ENCODE data around the gene LRBA.

The LRBA gene

GRCh38 chr4:150714462-150715438 is 300.3 kb downstream of the LRBA start:
- H3K4me3 ChIP-seq (ENCODE audit: low read depth in 1 of 2, low read length in 2 of 2) = no peak overlapping the region
- H2AFZ ChIP-seq (ENCODE audit: low read depth, low read length) = no peak overlapping the region
- no peaks in the 10 kb centered on the region for H3K27me3 ChIP-seq (ENCODE audit: insufficient read depth, low read length, poor library complexity)
- no peak overlapping the region for H3K4me2 ChIP-seq (ENCODE audit: insufficient read depth, low read length)
- no peaks in the 10 kb centered on the region for H3K9me3 ChIP-seq (ENCODE audit: insufficient read depth, low read length, severe bottlenecking)
- H3K4me1 ChIP-seq (ENCODE audit: insufficient read depth, low read length) = no peaks in the 10 kb centered on the region
- no peak overlapping the region for H3K9ac ChIP-seq (ENCODE audit: low read depth, low read length)
- ATAC-seq (ENCODE audit: insufficient read depth, low read depth) (no peak), DNase-seq (no peak)
- H4K20me1 ChIP-seq (ENCODE audit: insufficient read depth, low read length) = no peaks in the 10 kb centered on the region
- TF ChIP-seq CTCF (IDR thresholded peaks at IDR 0.05; ENCODE audit: borderline replicate concordance, extremely low read depth, low read length, poor library complexity, severe bottlenecking) = no peak
- TF ChIP-seq EZH2 (IDR thresholded peaks at IDR 0.05; ENCODE audit: borderline replicate concordance, low read depth, low read length, severe bottlenecking) = no peak
- no peaks in the 10 kb centered on the region for H3K36me3 ChIP-seq (ENCODE audit: insufficient read depth, low read length)
- H3K79me2 ChIP-seq (ENCODE audit: insufficient read depth, low read length) = no peaks in the 10 kb centered on the region
- no peak overlapping the region for H3K27ac ChIP-seq (ENCODE audit: low read length)

- no peak overlapping the region for H3K27ac ChIP-seq (ENCODE audit: low read length)
- H3K4me3 ChIP-seq (ENCODE audit: low read depth in 1 of 2, low read length in 2 of 2) = no peak overlapping the region
- no peak overlapping the region for H3K9ac ChIP-seq (ENCODE audit: low read depth, low read length)
- H3K79me2 ChIP-seq (ENCODE audit: insufficient read depth, low read length) = no peaks in the 10 kb centered on the region
- H2AFZ ChIP-seq (ENCODE audit: low read depth, low read length) = no peak overlapping the region
- TF ChIP-seq EZH2 (IDR thresholded peaks at IDR 0.05; ENCODE audit: borderline replicate concordance, low read depth, low read length, severe bottlenecking) (no peak), CTCF (IDR thresholded peaks at IDR 0.05; ENCODE audit: borderline replicate concordance, extremely low read depth, low read length, poor library complexity, severe bottlenecking) (no peak)
- no peaks in the 10 kb centered on the region for H3K27me3 ChIP-seq (ENCODE audit: insufficient read depth, low read length, poor library complexity)
- H3K4me2 ChIP-seq (ENCODE audit: insufficient read depth, low read length) = no peak overlapping the region
- H3K4me1 ChIP-seq (ENCODE audit: insufficient read depth, low read length) = no peaks in the 10 kb centered on the region
- ATAC-seq (ENCODE audit: insufficient read depth, low read depth) (no peak), DNase-seq (no peak)
- no peaks in the 10 kb centered on the region for H4K20me1 ChIP-seq (ENCODE audit: insufficient read depth, low read length)
- H3K36me3 ChIP-seq (ENCODE audit: insufficient read depth, low read length) = no peaks in the 10 kb centered on the region
- H3K9me3 ChIP-seq (ENCODE audit: insufficient read depth, low read length, severe bottlenecking) = no peaks in the 10 kb centered on the region
Measured at GRCh38 chr4:150713251-150713650, 301.8 kb downstream of the LRBA start.

GRCh38 chr4:150710770-150711375 is 304.2 kb downstream of the LRBA start:
- TF ChIP-seq CTCF (IDR thresholded peaks at IDR 0.05; ENCODE audit: borderline replicate concordance, extremely low read depth, low read length, poor library complexity, severe bottlenecking) (no peak), EZH2 (IDR thresholded peaks at IDR 0.05; ENCODE audit: borderline replicate concordance, low read depth, low read length, severe bottlenecking) (no peak)
- no peak overlapping the region for H3K9ac ChIP-seq (ENCODE audit: low read depth, low read length)
- H3K4me3 ChIP-seq (ENCODE audit: low read depth in 1 of 2, low read length in 2 of 2) = no peak overlapping the region
- no peak overlapping the region for H3K4me2 ChIP-seq (ENCODE audit: insufficient read depth, low read length)
- DNase-seq (no peak), ATAC-seq (ENCODE audit: insufficient read depth, low read depth) (no peak)
- H3K36me3 ChIP-seq (ENCODE audit: insufficient read depth, low read length) = no peaks in the 10 kb centered on the region
- no peak overlapping the region for H3K27ac ChIP-seq (ENCODE audit: low read length)
- H3K27me3 ChIP-seq (ENCODE audit: insufficient read depth, low read length, poor library complexity) = no peaks in the 10 kb centered on the region
- no peaks in the 10 kb centered on the region for H3K4me1 ChIP-seq (ENCODE audit: insufficient read depth, low read length)
- no peaks in the 10 kb centered on the region for H3K9me3 ChIP-seq (ENCODE audit: insufficient read depth, low read length, severe bottlenecking)
- H2AFZ ChIP-seq (ENCODE audit: low read depth, low read length) = no peak overlapping the region
- no peaks in the 10 kb centered on the region for H4K20me1 ChIP-seq (ENCODE audit: insufficient read depth, low read length)
- no peaks in the 10 kb centered on the region for H3K79me2 ChIP-seq (ENCODE audit: insufficient read depth, low read length)
